Prostate gland (tissue), 2 donors: Measurements from ENCODE around the gene OR1C1.

Experiments
- POLR2AphosphoS5 ChIP-seq: sonication (generic); formaldehyde crosslinking; IDR thresholded peaks from one replicate; pipeline ENCODE4 v1.6.1; 2017; ENCODE audit warnings: antibody characterized with exemption
- TF ChIP-seq, protein P1 (sequence below), 4 experiments: fragments of 200-600 bp in 2 of 4; fragments of 450-650 bp in 2 of 4; sonication (generic) in 2 of 4; IDR thresholded peaks; 1 replicate in 3 of 4; 2 replicates in 1 of 4; pipeline ENCODE4 v1.5.1; 2016 to 2019; ENCODE audit warnings: antibody characterized with exemption in 4 of 4, mild to moderate bottlenecking in 2 of 4, moderate library complexity in 2 of 4

DNA sequence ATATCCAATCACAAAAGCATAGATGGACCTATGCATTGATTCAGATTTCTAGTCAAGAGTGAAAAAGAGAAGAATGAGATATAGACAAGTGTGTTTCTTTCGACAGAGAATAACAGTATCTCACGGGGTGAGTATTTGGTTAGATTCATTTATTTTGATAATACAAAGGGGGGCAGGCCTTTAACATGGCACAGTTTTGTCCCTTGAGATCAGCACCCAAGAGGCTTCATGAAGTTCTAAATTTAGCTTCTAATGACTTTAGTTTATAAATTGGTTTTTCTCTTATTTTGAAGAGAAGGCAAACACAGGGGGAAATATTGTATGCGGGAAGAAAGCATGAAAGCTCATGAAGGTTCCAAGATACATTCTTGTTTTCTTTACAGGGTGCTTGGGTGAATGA lies at the start of gene OR1C1:
- TF ChIP-seq, protein P1, sequence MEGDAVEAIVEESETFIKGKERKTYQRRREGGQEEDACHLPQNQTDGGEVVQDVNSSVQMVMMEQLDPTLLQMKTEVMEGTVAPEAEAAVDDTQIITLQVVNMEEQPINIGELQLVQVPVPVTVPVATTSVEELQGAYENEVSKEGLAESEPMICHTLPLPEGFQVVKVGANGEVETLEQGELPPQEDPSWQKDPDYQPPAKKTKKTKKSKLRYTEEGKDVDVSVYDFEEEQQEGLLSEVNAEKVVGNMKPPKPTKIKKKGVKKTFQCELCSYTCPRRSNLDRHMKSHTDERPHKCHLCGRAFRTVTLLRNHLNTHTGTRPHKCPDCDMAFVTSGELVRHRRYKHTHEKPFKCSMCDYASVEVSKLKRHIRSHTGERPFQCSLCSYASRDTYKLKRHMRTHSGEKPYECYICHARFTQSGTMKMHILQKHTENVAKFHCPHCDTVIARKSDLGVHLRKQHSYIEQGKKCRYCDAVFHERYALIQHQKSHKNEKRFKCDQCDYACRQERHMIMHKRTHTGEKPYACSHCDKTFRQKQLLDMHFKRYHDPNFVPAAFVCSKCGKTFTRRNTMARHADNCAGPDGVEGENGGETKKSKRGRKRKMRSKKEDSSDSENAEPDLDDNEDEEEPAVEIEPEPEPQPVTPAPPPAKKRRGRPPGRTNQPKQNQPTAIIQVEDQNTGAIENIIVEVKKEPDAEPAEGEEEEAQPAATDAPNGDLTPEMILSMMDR (IDR thresholded peaks at IDR 0.05): no peak
- no peak for TF ChIP-seq POLR2AphosphoS5
